ENCODE results near the gene KRT35. TPM values are rescaled to one million over a fixed set of nuclear protein-coding genes. Genes with fewer than 3 reads are reported as not detected.

KRT35 gene
- total RNA-seq, 4 donors from 2014 or later: not detected

DNA sequence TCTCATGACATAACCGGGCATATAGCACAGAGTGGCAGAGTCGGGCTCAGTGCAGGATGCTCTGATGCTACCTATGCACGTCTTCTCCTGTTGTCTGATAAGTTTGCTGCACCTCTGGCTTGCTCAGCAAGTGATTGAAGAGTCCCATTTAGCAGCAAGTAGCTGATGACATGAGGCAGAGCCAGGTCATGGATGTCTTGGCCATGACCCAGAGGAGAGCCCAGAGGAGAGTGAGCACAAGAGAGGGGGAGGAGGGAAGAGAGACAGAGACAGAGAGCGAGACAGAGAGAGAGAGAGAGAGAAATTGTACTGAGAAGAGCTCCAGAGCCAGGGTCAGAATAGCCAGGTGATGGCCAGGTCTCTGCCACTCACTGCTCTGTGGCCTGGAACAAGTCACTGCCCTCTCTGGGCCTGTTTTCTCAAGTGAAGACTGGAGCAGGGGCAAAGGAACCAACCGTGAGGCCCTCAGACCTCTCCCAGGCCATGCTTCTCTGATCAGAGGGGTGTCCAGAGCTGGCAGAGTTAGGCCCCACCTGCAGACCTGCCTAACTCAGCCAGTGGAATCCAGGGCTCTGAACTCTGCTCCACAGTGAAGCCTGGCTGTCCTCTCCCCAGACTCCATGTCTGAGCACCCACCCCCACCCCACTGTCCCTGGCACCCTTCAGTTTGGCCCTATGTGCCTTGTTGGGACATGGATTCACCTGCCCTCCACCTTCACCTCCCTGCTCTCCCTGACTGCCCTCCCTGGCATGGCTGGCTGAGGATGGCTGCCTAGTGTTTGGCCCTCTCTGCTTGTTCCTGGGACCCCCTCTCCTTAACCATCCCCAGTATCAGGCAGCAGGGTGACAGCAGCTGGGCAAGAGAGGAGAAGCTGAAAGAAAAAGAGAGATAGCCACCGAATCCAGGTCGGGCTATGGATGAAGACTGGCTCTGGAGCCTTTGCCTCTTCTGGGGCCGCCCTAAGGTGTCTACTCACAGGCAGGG lies 4.3 kb upstream of the KRT35 start:
- Histone ChIP-seq H3K27ac (replicated peaks in 1 of 4) (no peak overlapping the region), H3K9me3 (no peaks in the 10 kb centered on the region), H3K36me3 (no peaks in the 10 kb centered on the region), H3K4me1 (no peaks in the 10 kb centered on the region), H3K4me3 (no peak overlapping the region), H3K27me3 (peaks cover 0 to 7% (median 0%) of the 10 kb centered on the region in 4 donors)
- TF ChIP-seq EP300 (IDR thresholded peaks at IDR 0.05) (no peak), POLR2AphosphoS5 (IDR thresholded peaks at IDR 0.05) (no peak), POLR2A (IDR thresholded peaks at IDR 0.05; ENCODE audit: low read depth) (no peak)
- TF ChIP-seq, protein P1, sequence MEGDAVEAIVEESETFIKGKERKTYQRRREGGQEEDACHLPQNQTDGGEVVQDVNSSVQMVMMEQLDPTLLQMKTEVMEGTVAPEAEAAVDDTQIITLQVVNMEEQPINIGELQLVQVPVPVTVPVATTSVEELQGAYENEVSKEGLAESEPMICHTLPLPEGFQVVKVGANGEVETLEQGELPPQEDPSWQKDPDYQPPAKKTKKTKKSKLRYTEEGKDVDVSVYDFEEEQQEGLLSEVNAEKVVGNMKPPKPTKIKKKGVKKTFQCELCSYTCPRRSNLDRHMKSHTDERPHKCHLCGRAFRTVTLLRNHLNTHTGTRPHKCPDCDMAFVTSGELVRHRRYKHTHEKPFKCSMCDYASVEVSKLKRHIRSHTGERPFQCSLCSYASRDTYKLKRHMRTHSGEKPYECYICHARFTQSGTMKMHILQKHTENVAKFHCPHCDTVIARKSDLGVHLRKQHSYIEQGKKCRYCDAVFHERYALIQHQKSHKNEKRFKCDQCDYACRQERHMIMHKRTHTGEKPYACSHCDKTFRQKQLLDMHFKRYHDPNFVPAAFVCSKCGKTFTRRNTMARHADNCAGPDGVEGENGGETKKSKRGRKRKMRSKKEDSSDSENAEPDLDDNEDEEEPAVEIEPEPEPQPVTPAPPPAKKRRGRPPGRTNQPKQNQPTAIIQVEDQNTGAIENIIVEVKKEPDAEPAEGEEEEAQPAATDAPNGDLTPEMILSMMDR (IDR thresholded peaks at IDR 0.05): no peak
- no peak for DNase-seq (ENCODE audit: extremely low spot score)
- intact Hi-C loops (cut with DNase I): no loop called here
- 89% methylated on average over 8 of the region's 8 CpGs for WGBS

DNA sequence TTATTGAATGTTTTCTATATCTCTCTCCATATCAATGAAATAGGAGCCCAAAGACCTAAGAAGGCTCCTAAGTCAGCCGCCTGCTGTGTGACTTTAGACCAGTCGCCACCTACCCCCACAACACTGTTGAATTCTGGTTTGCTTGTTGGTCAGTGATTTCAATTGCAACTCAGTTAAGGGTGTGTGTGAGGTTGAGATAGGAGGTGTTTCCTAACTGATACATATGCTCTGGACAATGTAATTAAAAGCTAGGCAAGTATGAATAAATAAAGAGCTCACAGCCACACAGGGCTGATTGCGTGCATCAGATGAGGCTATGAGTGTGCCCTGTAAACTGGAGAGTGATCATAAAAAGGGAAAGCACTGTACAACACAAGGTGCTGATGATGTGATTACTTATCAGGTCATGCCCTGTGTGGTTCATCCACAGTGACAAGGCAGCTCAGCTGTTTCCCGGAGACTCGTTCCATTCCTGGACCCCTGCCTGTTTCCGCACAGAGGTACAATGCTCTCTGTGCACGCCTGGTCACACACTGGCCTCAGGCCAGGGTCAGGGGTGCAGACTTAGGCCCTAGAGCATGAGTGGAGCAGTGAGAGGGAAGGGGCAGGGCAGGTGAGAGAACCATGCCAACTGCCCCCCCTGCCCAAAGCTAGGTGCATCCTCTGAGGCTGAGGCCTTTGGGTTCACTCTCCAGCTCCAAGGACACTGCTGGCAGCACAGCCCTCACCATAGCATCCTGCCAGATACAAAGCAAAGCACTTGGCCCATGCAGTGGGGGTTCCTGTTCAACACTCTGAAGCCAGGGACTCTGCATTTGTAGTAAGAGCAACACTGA lies 3.3 kb upstream of the KRT35 start:
- no peak for DNase-seq (ENCODE audit: extremely low spot score)
- no peaks in the 10 kb centered on the region for H3K36me3 ChIP-seq
- no peak overlapping the region for H3K27ac ChIP-seq (replicated peaks in 1 of 4)
- H3K4me1 ChIP-seq: no peaks in the 10 kb centered on the region
- TF ChIP-seq POLR2A (IDR thresholded peaks at IDR 0.05; ENCODE audit: low read depth) (no peak), POLR2AphosphoS5 (IDR thresholded peaks at IDR 0.05) (no peak), EP300 (IDR thresholded peaks at IDR 0.05) (no peak)
- TF ChIP-seq, protein P1 (IDR thresholded peaks at IDR 0.05): no peak
- H3K9me3 ChIP-seq: no peaks in the 10 kb centered on the region
- H3K4me3 ChIP-seq: no peak overlapping the region
- intact Hi-C loops (cut with DNase I): no loop called here
- WGBS: 82% methylated on average over 6 of the region's 7 CpGs
- peaks cover 0 to 7% (median 0%) of the 10 kb centered on the region in 4 donors for H3K27me3 ChIP-seq

DNA sequence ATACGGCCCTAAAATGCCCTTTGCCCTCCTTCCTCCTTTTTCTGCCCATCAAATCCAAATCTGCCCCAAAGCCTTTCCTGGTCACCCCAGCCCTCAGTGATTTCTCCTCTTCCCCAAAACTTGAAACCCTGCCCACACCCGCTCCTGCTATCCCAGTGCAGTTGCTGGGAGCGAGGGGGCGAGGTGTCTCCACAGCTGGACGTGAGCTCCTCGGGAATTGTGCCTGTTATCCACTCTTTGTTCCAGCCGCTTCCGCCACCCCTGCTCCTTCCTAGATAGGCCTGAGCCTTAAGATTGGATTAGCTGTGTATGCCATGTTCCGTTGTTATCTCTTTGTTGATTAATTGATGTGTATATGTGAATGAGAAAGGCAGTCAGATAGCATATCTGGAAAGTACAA lies 2.6 kb upstream of the KRT35 start:
- TF ChIP-seq POLR2A (IDR thresholded peaks at IDR 0.05; ENCODE audit: low read depth) (no peak), EP300 (IDR thresholded peaks at IDR 0.05) (no peak), POLR2AphosphoS5 (IDR thresholded peaks at IDR 0.05) (no peak)
- TF ChIP-seq, protein P1 (IDR thresholded peaks at IDR 0.05): no peak
- Histone ChIP-seq H3K4me1 (no peaks in the 10 kb centered on the region), H3K9me3 (no peaks in the 10 kb centered on the region), H3K36me3 (no peaks in the 10 kb centered on the region), H3K4me3 (no peak overlapping the region), H3K27ac (replicated peaks in 1 of 4) (no peak overlapping the region), H3K27me3 (peaks cover 0 to 7% (median 0%) of the 10 kb centered on the region in 4 donors)
- WGBS: 90% methylated on average over 9 of the region's 9 CpGs
- intact Hi-C loops (cut with DNase I): no loop called here
- no peak for DNase-seq (ENCODE audit: extremely low spot score)

DNA sequence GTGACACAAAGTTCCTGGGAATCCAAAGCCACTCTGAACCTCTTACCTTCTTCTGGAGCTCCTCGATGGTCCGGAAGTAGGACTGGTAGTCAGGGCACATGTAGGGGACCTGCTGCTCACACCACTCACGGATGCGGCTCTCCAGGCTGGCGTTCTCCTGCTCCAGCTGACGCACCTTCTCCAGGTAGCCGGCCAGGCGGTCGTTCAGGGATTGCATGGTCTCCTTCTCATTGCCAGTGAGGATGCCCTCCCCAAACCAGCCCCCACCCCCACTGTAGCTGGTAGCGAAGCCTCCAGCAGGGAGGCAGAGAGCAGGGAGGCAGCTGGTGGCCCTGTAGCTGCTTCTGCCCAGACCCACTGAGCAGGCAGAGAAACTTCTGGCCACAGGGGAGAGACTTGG lies 370 bp downstream of the KRT35 start:
- WGBS: 94% methylated on average over 8 of the region's 10 CpGs
- no peak for DNase-seq (ENCODE audit: extremely low spot score)
- H3K36me3 ChIP-seq: no peaks in the 10 kb centered on the region
- H3K4me1 ChIP-seq: no peaks in the 10 kb centered on the region
- H3K27me3 ChIP-seq: no peaks in the 10 kb centered on the region
- intact Hi-C loops (cut with DNase I): no loop called here
- no peak overlapping the region for H3K27ac ChIP-seq (replicated peaks in 1 of 4)
- H3K9me3 ChIP-seq: no peaks in the 10 kb centered on the region
- TF ChIP-seq POLR2AphosphoS5 (IDR thresholded peaks at IDR 0.05) (no peak), EP300 (IDR thresholded peaks at IDR 0.05) (no peak), POLR2A (IDR thresholded peaks at IDR 0.05; ENCODE audit: low read depth) (no peak)
- TF ChIP-seq, protein P1 (IDR thresholded peaks at IDR 0.05): no peak
- no peak overlapping the region for H3K4me3 ChIP-seq

All from esophagus muscularis mucosa (tissue), 4 donors.